ENCODE measurements around the gene KLHL13.
"Not testable (repeated sequence)": the region's sequence is repeated elsewhere in the genome, so short reads cannot be mapped to it uniquely, and the experiment has no call there.

KLHL13 gene

DNA sequence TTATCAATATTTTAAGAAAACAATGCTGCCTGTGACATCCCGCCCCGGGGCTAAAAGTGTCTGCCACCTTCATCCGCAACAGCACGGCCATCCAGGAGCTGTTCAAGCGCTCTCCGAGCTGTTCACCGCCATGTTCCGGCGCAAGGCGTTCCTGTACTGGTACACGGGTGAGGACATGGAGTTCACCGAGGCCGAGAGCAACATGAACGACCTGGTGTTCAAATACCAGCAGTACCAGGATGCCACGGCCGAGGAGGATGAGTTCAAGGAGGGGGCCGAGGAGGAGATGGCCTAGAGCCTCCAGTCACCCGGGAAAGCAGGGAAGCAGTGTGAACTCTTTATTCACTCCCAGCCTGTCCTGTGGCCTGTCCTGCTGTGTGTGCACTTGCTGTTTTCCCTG, 12.1 kb upstream of the KLHL13 start:
- Histone ChIP-seq H3K27me3 (no peaks in the 10 kb centered on the region), H3K27ac (no peak overlapping the region), H3K4me1 (no peaks in the 10 kb centered on the region), H3K36me3 (no peaks in the 10 kb centered on the region), H3K9me3 (no peaks in the 10 kb centered on the region), H3K4me3 (no peak overlapping the region)
- intact Hi-C loops (cut with DNase I; ENCODE audit: low total_unique reads): no loop called here
- no peak for DNase-seq
- TF ChIP-seq CTCF (IDR thresholded peaks at IDR 0.05): no peak

- no peak for TF ChIP-seq CTCF (IDR thresholded peaks at IDR 0.05)
- H3K9me3 ChIP-seq: no peaks in the 10 kb centered on the region
- H3K36me3 ChIP-seq: no peaks in the 10 kb centered on the region
- no peaks in the 10 kb centered on the region for H3K27me3 ChIP-seq
- H3K4me1 ChIP-seq: no peaks in the 10 kb centered on the region
- DNase-seq: no peak
- intact Hi-C loops (cut with DNase I; ENCODE audit: low total_unique reads): loop anchor here (2.0 kb wide), 1 partner anchor 37 kb away; no protein-coding TSS in a partner anchor
- H3K27ac ChIP-seq: no peak overlapping the region
- H3K4me3 ChIP-seq: no peak overlapping the region
Observed at GRCh38 chrX:118126286-118126685, 9.7 kb upstream of the KLHL13 start.

DNA sequence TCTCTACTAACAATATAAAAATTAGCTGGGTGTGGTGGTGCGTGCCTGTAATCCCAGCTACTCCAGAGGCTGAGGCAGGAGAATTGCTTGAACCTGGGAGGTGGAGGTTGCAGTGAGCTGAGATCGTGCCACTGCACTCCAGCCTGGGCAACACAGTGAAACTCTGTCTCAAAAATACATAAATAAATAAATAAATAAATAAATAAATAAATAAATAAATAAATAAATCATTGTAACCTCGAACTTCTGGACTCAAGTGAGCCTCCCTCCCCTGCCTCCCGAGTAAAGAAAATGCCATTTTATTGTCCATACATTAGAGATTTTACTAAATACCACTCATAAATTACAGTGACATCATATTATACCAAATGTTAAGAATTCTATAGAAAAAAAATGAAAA, 7.6 kb upstream of the KLHL13 start:
- H3K4me1 ChIP-seq; H3K4me3 ChIP-seq; intact Hi-C loops (cut with DNase I; ENCODE audit: low total_unique reads); H3K36me3 ChIP-seq; H3K9me3 ChIP-seq; DNase-seq; H3K27ac ChIP-seq; H3K27me3 ChIP-seq: not testable (repeated sequence)

- TF ChIP-seq CTCF (IDR thresholded peaks at IDR 0.05): no peak
- Histone ChIP-seq H3K36me3 (no peaks in the 10 kb centered on the region), H3K4me3 (peak overlapping the region; percentile 71 to 79), H3K9me3 (no peaks in the 10 kb centered on the region), H3K27ac (peak overlapping the region; percentile 79 to 87), H3K27me3 (no peaks in the 10 kb centered on the region), H3K4me1 (peaks cover 0 to 4% (median 0%) of the 10 kb centered on the region in 4 donors)
- intact Hi-C loops (cut with DNase I; ENCODE audit: low total_unique reads): no loop called here
- no peak for DNase-seq
Observed at GRCh38 chrX:118117741-118118140, 1.1 kb upstream of the KLHL13 start.

- peak overlapping the region; percentile 71 to 79 for H3K4me3 ChIP-seq
- H3K4me1 ChIP-seq: peaks cover 0 to 4% (median 0%) of the 10 kb centered on the region in 4 donors
- H3K9me3 ChIP-seq: no peaks in the 10 kb centered on the region
- intact Hi-C loops (cut with DNase I; ENCODE audit: low total_unique reads): no loop called here
- H3K27ac ChIP-seq: peak overlapping the region; percentile 79 to 87
- H3K27me3 ChIP-seq: no peaks in the 10 kb centered on the region
- no peak for TF ChIP-seq CTCF (IDR thresholded peaks at IDR 0.05)
- no peaks in the 10 kb centered on the region for H3K36me3 ChIP-seq
- DNase-seq: peak; percentile 20 to 61
Observed at GRCh38 chrX:118115953-118116712, 477 bp downstream of the KLHL13 start.

DNA sequence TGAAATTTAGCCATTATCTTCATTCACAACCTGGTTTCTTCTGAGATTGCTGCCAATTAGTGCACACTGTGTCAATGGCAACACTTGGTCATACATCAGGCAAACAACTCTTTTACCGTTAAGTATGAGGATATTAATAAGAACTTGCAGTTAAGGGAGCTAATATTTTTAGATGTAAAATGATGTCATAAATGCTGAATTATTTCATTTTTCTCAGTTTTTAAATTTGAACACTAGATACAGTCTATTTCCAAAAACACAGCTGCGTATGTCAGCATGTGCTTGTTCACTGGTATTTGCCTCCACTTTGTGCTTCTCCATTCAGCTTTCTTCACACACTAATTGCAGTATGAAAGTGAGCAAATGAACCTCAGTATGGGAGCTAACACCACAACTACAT, 1.6 kb downstream of the KLHL13 start:
- H3K36me3 ChIP-seq: no peaks in the 10 kb centered on the region
- H3K4me1 ChIP-seq: peaks cover 0 to 4% (median 0%) of the 10 kb centered on the region in 4 donors
- intact Hi-C loops (cut with DNase I; ENCODE audit: low total_unique reads): no loop called here
- H3K4me3 ChIP-seq: peak overlapping the region; percentile 71 to 79
- DNase-seq: no peak
- peak overlapping the region; percentile 79 to 87 for H3K27ac ChIP-seq
- H3K27me3 ChIP-seq: no peaks in the 10 kb centered on the region
- TF ChIP-seq CTCF (IDR thresholded peaks at IDR 0.05): no peak
- no peaks in the 10 kb centered on the region for H3K9me3 ChIP-seq

Measured in tibial artery (tissue), 4 donors.